Transverse colon (tissue), 4 donors: Measurements from ENCODE around the gene MRPL24.

ENCODE experiments used
- POLR2AphosphoS5 ChIP-seq, 3 donors: sonication (generic); formaldehyde crosslinking; IDR thresholded peaks; one replicate each; pipeline ENCODE4 v1.6.1; 2016; ENCODE audit warnings: antibody characterized with exemption in 3 of 3
- TF ChIP-seq, protein P1 (sequence below), 5 experiments: fragments of 200-600 bp in 3 of 5; fragments of 450-650 bp in 2 of 5; sonication (generic) in 3 of 5; IDR thresholded peaks; 1 replicate in 2 of 5; 2 replicates in 3 of 5; pipeline ENCODE4 v1.5.1; 2016 to 2017; ENCODE audit warnings: antibody characterized with exemption in 5 of 5, inconsistent platforms in 3 of 5, mild to moderate bottlenecking in 2 of 5, moderate library complexity in 1 of 5

DNA sequence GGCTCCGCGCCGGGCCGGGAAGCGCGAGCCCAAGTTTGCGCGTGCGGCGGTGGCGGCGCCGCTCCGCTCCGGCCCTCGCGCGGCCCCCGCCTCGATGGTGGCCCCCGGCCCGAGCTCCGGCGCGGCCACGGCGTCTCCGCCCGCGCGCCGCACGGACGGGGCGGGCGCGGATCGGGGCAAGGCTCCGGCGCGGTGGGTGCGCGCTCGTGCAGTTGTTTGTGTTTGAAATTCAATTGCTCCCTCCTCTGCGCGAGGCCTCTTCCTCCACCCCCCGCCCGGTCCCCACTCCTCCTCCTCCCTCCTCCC lies 10.5 kb upstream of the MRPL24 start, which contains the start of gene HDGF:
- TF ChIP-seq, protein P1, sequence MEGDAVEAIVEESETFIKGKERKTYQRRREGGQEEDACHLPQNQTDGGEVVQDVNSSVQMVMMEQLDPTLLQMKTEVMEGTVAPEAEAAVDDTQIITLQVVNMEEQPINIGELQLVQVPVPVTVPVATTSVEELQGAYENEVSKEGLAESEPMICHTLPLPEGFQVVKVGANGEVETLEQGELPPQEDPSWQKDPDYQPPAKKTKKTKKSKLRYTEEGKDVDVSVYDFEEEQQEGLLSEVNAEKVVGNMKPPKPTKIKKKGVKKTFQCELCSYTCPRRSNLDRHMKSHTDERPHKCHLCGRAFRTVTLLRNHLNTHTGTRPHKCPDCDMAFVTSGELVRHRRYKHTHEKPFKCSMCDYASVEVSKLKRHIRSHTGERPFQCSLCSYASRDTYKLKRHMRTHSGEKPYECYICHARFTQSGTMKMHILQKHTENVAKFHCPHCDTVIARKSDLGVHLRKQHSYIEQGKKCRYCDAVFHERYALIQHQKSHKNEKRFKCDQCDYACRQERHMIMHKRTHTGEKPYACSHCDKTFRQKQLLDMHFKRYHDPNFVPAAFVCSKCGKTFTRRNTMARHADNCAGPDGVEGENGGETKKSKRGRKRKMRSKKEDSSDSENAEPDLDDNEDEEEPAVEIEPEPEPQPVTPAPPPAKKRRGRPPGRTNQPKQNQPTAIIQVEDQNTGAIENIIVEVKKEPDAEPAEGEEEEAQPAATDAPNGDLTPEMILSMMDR (IDR thresholded peaks at IDR 0.05) = no peak
- no peak for TF ChIP-seq POLR2AphosphoS5 (IDR thresholded peaks at IDR 0.05)
